ENCODE data around the gene TRPT1. TPM values are rescaled to one million over a fixed set of nuclear protein-coding genes. Genes with fewer than 3 reads are reported as not detected.
A peak's percentile ranks its signal among the peaks of the same experiment; 100 is the strongest.

Gene TRPT1
- total and polyA plus RNA-seq, 9 of the 15 experiments (the other 6 are each of a cell fraction or from before 2014, with no cell fraction given): 4.6 to 41.7 (median 23.1) TPM

- TF ChIP-seq MGA (IDR thresholded peaks at IDR 0.05): no peak
- no peak for TF ChIP-seq MLLT1 (IDR thresholded peaks at IDR 0.05)
- peak; percentile 32; the same call in 1 of the 2 replicates for TF ChIP-seq JUND (IDR thresholded peaks at IDR 0.05; ENCODE audit: borderline replicate concordance, low read depth, low read length)
- TF ChIP-seq JUND (tag; IDR thresholded peaks at IDR 0.05; ENCODE audit: borderline replicate concordance, low read depth, low read length): no peak
- TF ChIP-seq SETDB1 (IDR thresholded peaks at IDR 0.05; ENCODE audit: low read length): no peak
- no peak for TF ChIP-seq ZC3H11A (IDR thresholded peaks at IDR 0.05; ENCODE audit: low read depth, low read length)
- TF ChIP-seq SRSF1 (IDR thresholded peaks at IDR 0.05; ENCODE audit: low read depth, low read length): no peak
- no peak for TF ChIP-seq ZNF277 (CRISPR knock-in tag; IDR thresholded peaks at IDR 0.05; ENCODE audit: borderline replicate concordance)
- no peak for TF ChIP-seq GABPB1 (CRISPR knock-in tag; IDR thresholded peaks at IDR 0.05)
- no peak for TF ChIP-seq SMC3 (conservative IDR thresholded peaks at IDR 0.05; ENCODE audit: insufficient read depth, low read depth, low read length)
- no peak for TF ChIP-seq ZNF408 (CRISPR knock-in tag; IDR thresholded peaks at IDR 0.05; ENCODE audit: low read depth)
- no peak for TF ChIP-seq SMARCE1 (IDR thresholded peaks at IDR 0.05)
- peak; percentile 67 for TF ChIP-seq POLR2G (IDR thresholded peaks at IDR 0.05; ENCODE audit: low read depth, low read length)
Observed at GRCh38 chr11:64243236-64243854, 17.4 kb upstream of the TRPT1 start (continued).
